HepG2 (cell line): ENCODE measurements around the gene LMBRD2. TPM values are rescaled to one million over a fixed set of nuclear protein-coding genes. Genes with fewer than 3 reads are reported as not detected.

Source experiments
- GRHL1 ChIP-seq: sonication (generic); formaldehyde crosslinking; conservative IDR thresholded peaks from 2 replicates; pipeline ENCODE4 v1.8.0; 2022; ENCODE audit warnings: missing genetic modification reagents
- HDAC2 ChIP-seq: sonication (generic); formaldehyde crosslinking; IDR thresholded peaks from 2 replicates; pipeline ENCODE4 v1.4.0; 2020; ENCODE audit warnings: missing genetic modification reagents
- HOXA7 ChIP-seq: sonication (generic); formaldehyde crosslinking; IDR thresholded peaks from 2 replicates; pipeline ENCODE4 v1.8.1; 2022; ENCODE audit warnings: mild to moderate bottlenecking, missing genetic modification reagents, moderate library complexity
- ISL2 ChIP-seq: sonication (generic); formaldehyde crosslinking; IDR thresholded peaks from 2 replicates; pipeline ENCODE4 v1.5.0; 2020; ENCODE audit warnings: missing genetic modification reagents
- MEIS2 ChIP-seq: sonication (generic); formaldehyde crosslinking; IDR thresholded peaks from 2 replicates; pipeline ENCODE4 v1.9.0; 2021; ENCODE audit warnings: mild to moderate bottlenecking, missing genetic modification reagents
- MYNN ChIP-seq: sonication (generic); formaldehyde crosslinking; IDR thresholded peaks from 2 replicates; pipeline ENCODE4 v1.4.0; 2020; ENCODE audit warnings: mild to moderate bottlenecking, low read depth, missing genetic modification reagents
- NAIF1 ChIP-seq: sonication (generic); formaldehyde crosslinking; IDR thresholded peaks from 2 replicates; pipeline ENCODE4 v1.5.0; 2020; ENCODE audit warnings: mild to moderate bottlenecking, missing genetic modification reagents, borderline replicate concordance
- NR2F6 ChIP-seq, 2 experiments: IDR thresholded peaks; 2 replicates each; pipeline ENCODE4 v1.6.1; 2016; ENCODE audit warnings: antibody characterized with exemption in 1 of 2, mild to moderate bottlenecking in 1 of 2
- TAF1 ChIP-seq: sonication (generic); formaldehyde crosslinking; IDR thresholded peaks from 2 replicates; pipeline ENCODE4 v1.4.0; 2020; ENCODE audit warnings: missing genetic modification reagents
- TAF15 ChIP-seq: fragments of 200-400 bp; formaldehyde crosslinking; IDR thresholded peaks from one replicate; pipeline ENCODE4 v1.6.1; 2018; ENCODE audit warnings: mild to moderate bottlenecking, low read depth, low read length; ENCODE audit not compliant: poor library complexity, severe bottlenecking
- ZFP90 ChIP-seq: sonication (generic); formaldehyde crosslinking; IDR thresholded peaks from 2 replicates; pipeline ENCODE4 v1.8.0; 2022; ENCODE audit warnings: missing genetic modification reagents, mild to moderate bottlenecking, inconsistent platforms, borderline replicate concordance
- ZFX ChIP-seq: sonication (generic); formaldehyde crosslinking; IDR thresholded peaks from 2 replicates; pipeline ENCODE4 v1.4.0; 2020; ENCODE audit warnings: mild to moderate bottlenecking, low read depth, missing genetic modification reagents, moderate library complexity
- ZNF12 ChIP-seq: sonication (generic); formaldehyde crosslinking; IDR thresholded peaks from 2 replicates; pipeline ENCODE4 v1.5.0; 2020; ENCODE audit warnings: missing genetic modification reagents
- ZNF33B ChIP-seq: sonication (generic); formaldehyde crosslinking; IDR thresholded peaks from 2 replicates; pipeline ENCODE4 v1.5.1; 2020; ENCODE audit warnings: mild to moderate bottlenecking, missing genetic modification reagents
- ZNF652 ChIP-seq: IDR thresholded peaks from 2 replicates; pipeline ENCODE4 v1.6.1; 2016; ENCODE audit warnings: low read depth, borderline replicate concordance
- polyA plus RNA-seq, 8 experiments: library from polyadenylated mRNA; depleted of rRNA in 3 of 8; stranded (reverse) in 7 of 8; unstranded in 1 of 8; fragments of >200 nt; fragmentation: Illumina TruSeq in 4 of 8; extraction: Trizol in 4 of 8; gene quantifications; 2 replicates each; pipeline versions ENCODE4 v1.2.1 to v1.2.3, GENCODE V29; 2011 to 2016; ENCODE audit warnings: low read depth in 4 of 8, missing spikeins in 1 of 8, mixed read lengths in 1 of 8; ENCODE audit not compliant: insufficient read depth in 1 of 8
- total RNA-seq, 5 experiments: library from RNA; depleted of rRNA; stranded (reverse); fragments of >200 nt; fragmentation: Illumina TruSeq; extraction: Trizol; gene quantifications; 2 replicates each; pipeline ENCODE4 v1.2.3, GENCODE V29; 2016; ENCODE audit warnings: low read depth in 1 of 5
- TF ChIP-seq, protein P1 (sequence below): sonication (generic); formaldehyde crosslinking; IDR thresholded peaks from 2 replicates; pipeline ENCODE4 v1.4.0; 2020; ENCODE audit warnings: missing genetic modification reagents
- TF ChIP-seq, protein P2 (sequence below): sonication (generic); formaldehyde crosslinking; IDR thresholded peaks from 2 replicates; pipeline ENCODE4 v1.4.0; 2020; ENCODE audit warnings: missing genetic modification reagents
- TF ChIP-seq, protein P3 (sequence below): sonication (generic); formaldehyde crosslinking; IDR thresholded peaks from 2 replicates; pipeline ENCODE4 v1.5.1; 2020; ENCODE audit warnings: missing genetic modification reagents, mild to moderate bottlenecking, borderline replicate concordance
- TF ChIP-seq, protein P4 (sequence below): sonication (generic); formaldehyde crosslinking; IDR thresholded peaks from 2 replicates; pipeline ENCODE4 v1.5.0; 2020; ENCODE audit warnings: mild to moderate bottlenecking, missing genetic modification reagents

The LMBRD2 gene
- total and polyA plus RNA-seq, 2 of the 13 experiments (the other 11 are each of a cell fraction or from before 2014, with no cell fraction given): 2.0 to 4.7 TPM

DNA sequence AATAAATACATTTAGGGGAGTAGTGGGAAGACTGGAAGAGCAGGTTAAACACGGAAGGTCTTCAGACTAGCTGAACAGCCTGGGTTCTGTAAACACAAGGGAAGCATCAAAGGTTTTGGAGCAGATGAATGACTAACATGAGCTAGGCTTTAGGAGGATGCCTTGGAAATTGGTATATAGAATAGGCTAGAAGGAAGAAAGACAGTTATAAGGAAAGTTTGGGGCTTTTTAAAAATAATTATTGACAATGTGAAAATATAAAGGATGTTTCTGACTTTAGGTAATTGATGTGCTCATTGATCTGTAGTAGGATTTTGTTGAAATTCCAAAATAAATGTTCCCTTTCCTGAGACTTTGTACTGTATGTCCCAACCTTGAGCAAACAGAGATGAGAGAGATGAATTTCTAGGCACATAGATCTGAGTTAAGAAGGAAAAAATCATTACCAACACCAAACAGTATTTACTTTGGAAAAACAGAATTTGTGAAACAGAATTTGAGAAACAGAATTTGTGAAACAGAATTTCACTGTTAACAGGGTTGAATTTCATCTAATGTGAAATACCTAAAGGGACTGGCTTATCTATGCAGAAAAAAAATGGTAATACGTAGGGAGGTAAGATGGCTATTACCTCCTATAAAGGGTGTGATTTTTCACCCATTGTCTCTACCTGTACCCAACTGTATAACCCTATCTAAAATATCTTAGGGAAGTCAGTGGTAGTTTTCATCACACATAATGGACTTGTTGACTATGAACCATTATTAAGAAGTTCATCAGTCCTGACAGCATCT lies 29.1 kb upstream of the LMBRD2 start (continued):
- TF ChIP-seq ZFP90 (CRISPR knock-in tag) (no peak), HDAC2 (CRISPR knock-in tag) (peak; percentile 86), HOXA7 (no peak), NR2F6 (IDR thresholded peaks at IDR 0.05) (peak; percentile 67), NR2F6 (CRISPR knock-in tag; IDR thresholded peaks at IDR 0.05) (peak; percentile 54; the same call in 1 of the 2 replicates), TAF1 (CRISPR knock-in tag) (no peak), ZFX (no peak), GRHL1 (CRISPR knock-in tag) (no peak), MEIS2 (CRISPR knock-in tag) (no peak; the same call in 1 of the 2 replicates), ZNF33B (CRISPR knock-in tag) (no peak), ZNF12 (CRISPR knock-in tag) (no peak), TAF15 (no peak), NAIF1 (CRISPR knock-in tag) (no peak), MYNN (no peak), ZNF652 (CRISPR knock-in tag) (peak; percentile 10; the same call in 1 of the 2 replicates), ISL2 (CRISPR knock-in tag) (peak; percentile 100)
- TF ChIP-seq, protein P1, sequence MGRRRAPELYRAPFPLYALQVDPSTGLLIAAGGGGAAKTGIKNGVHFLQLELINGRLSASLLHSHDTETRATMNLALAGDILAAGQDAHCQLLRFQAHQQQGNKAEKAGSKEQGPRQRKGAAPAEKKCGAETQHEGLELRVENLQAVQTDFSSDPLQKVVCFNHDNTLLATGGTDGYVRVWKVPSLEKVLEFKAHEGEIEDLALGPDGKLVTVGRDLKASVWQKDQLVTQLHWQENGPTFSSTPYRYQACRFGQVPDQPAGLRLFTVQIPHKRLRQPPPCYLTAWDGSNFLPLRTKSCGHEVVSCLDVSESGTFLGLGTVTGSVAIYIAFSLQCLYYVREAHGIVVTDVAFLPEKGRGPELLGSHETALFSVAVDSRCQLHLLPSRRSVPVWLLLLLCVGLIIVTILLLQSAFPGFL (CRISPR knock-in tag): no peak
- TF ChIP-seq, protein P2, sequence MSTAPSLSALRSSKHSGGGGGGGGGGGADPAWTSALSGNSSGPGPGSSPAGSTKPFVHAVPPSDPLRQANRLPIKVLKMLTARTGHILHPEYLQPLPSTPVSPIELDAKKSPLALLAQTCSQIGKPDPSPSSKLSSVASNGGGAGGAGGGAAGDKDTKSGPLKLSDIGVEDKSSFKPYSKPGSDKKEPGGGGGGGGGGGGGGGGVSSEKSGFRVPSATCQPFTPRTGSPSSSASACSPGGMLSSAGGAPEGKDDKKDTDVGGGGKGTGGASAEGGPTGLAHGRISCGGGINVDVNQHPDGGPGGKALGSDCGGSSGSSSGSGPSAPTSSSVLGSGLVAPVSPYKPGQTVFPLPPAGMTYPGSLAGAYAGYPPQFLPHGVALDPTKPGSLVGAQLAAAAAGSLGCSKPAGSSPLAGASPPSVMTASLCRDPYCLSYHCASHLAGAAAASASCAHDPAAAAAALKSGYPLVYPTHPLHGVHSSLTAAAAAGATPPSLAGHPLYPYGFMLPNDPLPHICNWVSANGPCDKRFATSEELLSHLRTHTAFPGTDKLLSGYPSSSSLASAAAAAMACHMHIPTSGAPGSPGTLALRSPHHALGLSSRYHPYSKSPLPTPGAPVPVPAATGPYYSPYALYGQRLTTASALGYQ (CRISPR knock-in tag): peak; percentile 93
- TF ChIP-seq, protein P3, sequence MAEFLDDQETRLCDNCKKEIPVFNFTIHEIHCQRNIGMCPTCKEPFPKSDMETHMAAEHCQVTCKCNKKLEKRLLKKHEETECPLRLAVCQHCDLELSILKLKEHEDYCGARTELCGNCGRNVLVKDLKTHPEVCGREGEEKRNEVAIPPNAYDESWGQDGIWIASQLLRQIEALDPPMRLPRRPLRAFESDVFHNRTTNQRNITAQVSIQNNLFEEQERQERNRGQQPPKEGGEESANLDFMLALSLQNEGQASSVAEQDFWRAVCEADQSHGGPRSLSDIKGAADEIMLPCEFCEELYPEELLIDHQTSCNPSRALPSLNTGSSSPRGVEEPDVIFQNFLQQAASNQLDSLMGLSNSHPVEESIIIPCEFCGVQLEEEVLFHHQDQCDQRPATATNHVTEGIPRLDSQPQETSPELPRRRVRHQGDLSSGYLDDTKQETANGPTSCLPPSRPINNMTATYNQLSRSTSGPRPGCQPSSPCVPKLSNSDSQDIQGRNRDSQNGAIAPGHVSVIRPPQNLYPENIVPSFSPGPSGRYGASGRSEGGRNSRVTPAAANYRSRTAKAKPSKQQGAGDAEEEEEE (CRISPR knock-in tag): no peak
- TF ChIP-seq, protein P4, sequence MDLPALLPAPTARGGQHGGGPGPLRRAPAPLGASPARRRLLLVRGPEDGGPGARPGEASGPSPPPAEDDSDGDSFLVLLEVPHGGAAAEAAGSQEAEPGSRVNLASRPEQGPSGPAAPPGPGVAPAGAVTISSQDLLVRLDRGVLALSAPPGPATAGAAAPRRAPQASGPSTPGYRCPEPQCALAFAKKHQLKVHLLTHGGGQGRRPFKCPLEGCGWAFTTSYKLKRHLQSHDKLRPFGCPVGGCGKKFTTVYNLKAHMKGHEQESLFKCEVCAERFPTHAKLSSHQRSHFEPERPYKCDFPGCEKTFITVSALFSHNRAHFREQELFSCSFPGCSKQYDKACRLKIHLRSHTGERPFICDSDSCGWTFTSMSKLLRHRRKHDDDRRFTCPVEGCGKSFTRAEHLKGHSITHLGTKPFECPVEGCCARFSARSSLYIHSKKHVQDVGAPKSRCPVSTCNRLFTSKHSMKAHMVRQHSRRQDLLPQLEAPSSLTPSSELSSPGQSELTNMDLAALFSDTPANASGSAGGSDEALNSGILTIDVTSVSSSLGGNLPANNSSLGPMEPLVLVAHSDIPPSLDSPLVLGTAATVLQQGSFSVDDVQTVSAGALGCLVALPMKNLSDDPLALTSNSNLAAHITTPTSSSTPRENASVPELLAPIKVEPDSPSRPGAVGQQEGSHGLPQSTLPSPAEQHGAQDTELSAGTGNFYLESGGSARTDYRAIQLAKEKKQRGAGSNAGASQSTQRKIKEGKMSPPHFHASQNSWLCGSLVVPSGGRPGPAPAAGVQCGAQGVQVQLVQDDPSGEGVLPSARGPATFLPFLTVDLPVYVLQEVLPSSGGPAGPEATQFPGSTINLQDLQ: no peak
